HTERT RPE-1 (cell line): ENCODE data around the gene SLCO3A1.

Source experiments
- in situ Hi-C: fragments of 300-500 bp; cut with MboI; formaldehyde crosslinking; loops from 4 replicates; pipeline ENCODE4 v1.14.3; 2020; ENCODE audit warnings: low sequenced_read_pairs

Gene SLCO3A1

DNA sequence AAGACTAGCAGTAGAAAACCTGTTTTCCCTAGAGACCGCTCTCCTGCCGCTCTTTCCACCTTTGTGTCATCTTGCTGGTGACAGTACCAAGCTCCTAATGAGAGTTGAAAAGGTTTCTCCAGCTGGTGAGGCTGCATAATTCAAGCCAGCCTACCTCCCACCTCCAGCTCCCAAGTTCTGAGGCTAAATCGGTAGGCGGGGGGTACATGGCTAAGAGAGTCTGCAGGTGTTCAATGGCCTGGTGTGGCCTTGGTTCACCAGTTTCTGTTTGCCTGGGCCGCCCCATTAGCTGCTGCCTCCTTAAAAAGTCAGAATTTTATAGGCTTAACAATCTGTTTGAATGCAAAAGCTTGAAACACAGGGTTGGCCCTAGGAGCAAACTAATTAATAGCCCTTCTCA, 262.8 kb downstream of the SLCO3A1 start:
- in situ Hi-C loops, result no loop called here

- in situ Hi-C loops, result no loop called here
Measured at GRCh38 chr15:92117261-92117731, 263.8 kb downstream of the SLCO3A1 start.

- in situ Hi-C loops, result no loop called here
Measured at GRCh38 chr15:92118162-92118935, 264.8 kb downstream of the SLCO3A1 start.

GRCh38 chr15:92118936-92119325, 265.4 kb downstream of the SLCO3A1 start:
- in situ Hi-C loops, result no loop called here

DNA sequence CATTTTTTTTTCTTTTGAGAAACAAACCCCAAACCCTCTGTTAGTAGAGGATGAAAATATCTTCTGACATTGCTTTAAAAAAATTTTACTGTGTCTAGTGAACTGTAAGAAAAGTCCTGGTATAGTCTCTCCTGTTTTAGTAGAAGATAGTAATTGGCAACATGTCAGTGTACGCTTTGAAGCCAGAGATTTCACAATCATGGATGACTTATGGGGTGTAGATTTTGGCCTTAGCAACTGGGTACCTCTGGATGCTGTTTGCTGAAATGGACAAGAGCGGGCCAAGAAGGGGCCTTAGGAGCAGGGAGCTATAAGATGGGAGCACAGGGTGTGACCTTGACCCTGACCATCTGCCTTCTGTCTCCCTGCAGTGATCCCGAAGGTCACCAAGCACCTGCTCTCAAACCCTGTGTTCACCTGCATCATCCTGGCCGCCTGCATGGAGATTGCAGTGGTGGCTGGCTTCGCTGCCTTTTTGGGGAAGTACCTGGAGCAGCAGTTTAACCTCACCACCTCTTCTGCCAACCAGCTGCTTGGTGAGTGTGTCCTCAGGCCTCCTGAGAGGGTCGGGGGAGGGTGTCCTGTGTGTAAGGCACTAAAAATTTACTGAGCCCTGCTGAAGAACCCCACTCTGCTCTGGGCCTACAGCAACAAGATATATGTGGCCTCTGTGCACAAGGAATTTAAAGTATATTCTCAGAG, 266.7 kb downstream of the SLCO3A1 start:
- in situ Hi-C loops, result no loop called here

- in situ Hi-C loops, result no loop called here
Measured at GRCh38 chr15:92121047-92121446, 267.5 kb downstream of the SLCO3A1 start.

- in situ Hi-C loops, result no loop called here
Measured at GRCh38 chr15:92122259-92122658, 268.8 kb downstream of the SLCO3A1 start.

DNA sequence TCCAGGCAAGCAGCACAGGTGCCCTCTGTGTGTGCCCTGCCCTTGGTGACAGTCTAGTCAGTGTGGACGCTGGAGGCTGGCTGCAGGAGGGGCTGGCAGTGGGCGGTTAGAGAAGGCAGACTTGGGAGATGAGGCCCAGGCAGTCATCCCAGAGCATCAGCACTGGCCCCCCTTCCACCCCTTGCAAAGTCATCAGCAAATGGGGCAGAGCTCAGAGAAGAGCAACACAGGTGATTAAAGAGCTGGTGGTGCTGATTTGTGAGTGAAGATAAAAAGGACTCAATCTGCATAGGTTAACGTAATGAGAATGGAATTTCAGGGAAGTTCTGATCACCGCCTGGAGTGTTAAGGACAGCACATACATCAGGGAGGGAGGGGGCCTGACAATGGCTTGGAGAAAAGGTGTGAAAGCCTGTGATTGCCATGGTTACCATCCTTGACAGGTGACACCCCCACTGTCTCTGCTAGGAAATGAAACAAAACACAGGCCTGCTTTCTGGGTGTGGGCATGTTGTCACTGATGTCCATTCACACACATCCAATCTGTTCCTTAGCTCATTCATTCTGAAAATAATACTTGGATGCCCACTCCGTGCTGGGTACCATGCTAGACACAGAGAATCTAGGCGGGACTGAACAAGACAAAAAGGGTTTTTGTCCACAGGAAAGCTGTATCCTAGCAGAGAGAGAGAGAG, 270.6 kb downstream of the SLCO3A1 start:
- in situ Hi-C loops, result no loop called here

GRCh38 chr15:92124657-92125010, 271.1 kb downstream of the SLCO3A1 start:
- in situ Hi-C loops, result no loop called here

GRCh38 chr15:92128788-92129187, 275.3 kb downstream of the SLCO3A1 start:
- in situ Hi-C loops, result no loop called here

DNA sequence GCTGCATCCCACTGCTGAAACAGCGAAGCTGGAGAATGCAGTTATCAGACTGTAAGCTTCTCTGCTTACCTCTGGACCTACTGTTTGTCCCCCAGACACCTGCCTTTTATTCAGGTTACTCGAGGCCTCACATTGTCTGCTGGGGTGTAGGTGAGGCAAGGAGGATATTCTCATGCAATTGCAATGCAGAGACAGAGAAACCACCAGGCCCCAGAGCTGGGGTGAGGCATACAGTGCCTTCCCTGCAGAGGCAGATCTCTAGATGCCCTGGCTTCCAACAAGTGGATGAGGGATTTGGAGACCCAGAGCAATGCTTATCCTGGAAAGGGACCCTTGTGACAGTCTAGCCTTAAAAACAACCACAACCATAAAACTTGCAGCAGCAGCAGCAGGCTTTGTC, 276.7 kb downstream of the SLCO3A1 start:
- in situ Hi-C loops, result no loop called here

DNA sequence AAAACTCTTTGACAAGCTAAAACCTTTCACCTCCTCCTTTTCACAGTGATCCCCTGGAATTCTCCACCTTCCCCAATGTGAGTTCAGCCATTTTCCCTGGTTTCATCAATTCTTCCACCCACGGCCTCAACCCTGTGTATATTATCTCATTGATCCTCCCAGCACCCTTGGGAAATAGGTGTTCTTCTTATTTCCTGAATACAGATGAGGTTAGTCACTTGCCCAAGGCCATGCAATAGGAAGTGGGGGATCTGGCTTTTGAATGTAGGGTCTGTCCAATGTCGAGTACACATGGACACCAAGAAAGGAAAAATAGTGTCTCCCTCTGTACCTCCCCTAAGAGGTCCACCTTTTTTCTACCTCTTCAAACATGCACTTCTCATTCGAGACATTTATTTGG, 277.4 kb downstream of the SLCO3A1 start:
- in situ Hi-C loops, result no loop called here

GRCh38 chr15:92132982-92133755, 279.7 kb downstream of the SLCO3A1 start:
- in situ Hi-C loops, result no loop called here

DNA sequence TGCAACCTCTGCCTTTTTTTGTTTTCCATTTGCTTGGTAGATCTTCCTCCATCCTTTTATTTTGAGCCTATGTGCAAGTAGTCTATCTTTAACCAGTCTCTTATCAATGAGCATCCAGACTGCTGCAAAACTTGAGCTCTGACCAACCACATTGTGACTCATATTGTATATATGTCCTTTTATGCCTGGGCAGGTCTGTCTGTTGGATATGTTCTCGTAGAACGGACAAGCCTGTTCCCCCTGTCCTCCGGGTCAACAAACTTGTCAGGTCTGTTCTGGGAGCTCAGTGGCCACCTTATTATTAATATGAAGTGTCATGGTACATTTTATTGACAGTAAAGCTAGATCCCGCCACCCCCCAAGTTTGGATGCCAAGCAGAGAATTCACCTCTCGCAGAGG, 287.3 kb downstream of the SLCO3A1 start:
- in situ Hi-C loops, result no loop called here

DNA sequence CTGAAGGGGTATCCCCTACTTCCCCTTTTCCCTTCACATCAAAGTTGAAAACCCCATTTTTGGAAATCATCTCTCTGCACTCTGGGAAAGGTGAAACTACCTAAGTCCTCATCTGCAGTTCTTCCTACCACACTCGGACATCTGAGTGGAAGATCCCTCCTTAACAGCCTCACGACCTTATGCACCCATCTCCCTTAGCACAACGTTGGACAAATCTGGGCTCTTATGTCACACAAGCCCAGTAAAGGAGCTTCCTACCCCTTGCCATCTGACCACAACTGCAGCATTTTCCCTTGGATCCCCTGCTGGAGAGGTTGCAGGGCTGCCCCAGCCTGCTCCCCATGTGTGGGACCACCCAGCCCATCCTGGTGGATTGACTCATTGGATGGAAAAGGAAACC, 288.1 kb downstream of the SLCO3A1 start:
- in situ Hi-C loops, result no loop called here

DNA sequence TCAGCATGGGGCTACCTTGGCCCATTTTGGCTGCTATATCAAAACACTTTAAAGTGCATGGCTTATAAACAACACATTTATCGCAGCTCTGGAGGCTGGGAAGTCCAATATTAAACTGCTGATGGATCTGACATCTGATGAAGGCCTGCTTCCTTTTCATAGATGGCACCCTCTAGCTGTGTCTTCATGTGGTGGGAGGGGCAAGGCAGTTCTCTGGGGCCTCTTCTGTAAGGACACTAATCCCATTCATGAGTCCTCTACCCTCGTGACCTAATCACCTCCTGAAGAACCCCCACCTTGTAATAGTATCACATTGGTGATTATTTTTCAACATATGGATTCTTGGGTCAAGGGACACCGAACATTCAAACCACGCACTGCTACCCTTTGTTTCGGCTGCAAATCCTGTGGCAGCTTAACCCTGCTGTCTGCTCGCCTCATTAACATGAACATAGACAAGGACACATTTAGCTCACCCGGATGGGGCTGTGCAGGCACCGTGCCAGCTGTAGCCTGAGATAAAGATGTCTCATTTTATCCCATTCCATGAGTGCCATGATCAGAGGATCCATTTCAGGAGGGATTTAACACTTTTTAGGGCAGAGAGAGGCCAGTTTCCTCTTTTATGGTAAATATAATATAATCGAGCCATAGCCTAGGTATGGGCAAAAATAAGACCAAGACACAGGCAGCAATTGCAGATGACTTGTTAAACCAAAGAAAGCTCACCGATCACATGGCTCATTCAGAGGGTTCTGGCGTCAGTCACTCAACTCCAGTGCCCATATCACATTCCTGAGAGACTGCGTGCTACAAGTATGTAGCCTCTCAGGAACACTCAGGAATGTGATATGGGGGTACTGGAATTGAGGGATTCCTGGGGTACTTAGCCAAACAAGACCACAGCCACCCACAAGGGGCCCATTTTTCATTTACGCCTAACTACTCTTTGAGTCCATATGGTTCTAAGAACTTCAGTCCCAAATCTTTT, 289.0 kb downstream of the SLCO3A1 start:
- in situ Hi-C loops, result no loop called here

GRCh38 chr15:92143765-92144164, 290.3 kb downstream of the SLCO3A1 start:
- in situ Hi-C loops, result no loop called here

GRCh38 chr15:92146511-92147150, 293.1 kb downstream of the SLCO3A1 start:
- in situ Hi-C loops, result no loop called here

DNA sequence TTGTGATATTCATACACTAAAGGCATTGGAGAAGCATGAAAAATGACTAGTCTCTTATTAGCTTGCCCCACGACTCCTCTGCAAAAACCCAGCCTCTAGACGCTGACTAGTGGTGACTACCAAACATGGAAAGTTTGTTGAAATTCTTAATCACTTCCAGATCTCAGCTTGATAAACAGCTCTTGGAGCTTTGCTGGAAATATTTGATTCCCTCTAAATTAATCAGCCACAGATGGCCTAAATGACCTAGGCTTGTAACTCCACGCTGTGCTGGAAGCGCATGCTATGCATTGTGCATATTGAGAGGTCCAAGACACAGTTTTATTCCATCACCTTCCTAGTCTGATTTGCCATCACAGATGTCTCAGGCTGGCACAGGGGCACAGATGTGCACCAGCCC, 295.5 kb downstream of the SLCO3A1 start:
- in situ Hi-C loops, result no loop called here
